OCI-LY3 (cell line): ENCODE data around the gene SLMAP.

Experiments
- CTCF ChIP-seq: fragments of 200-600, 300-600 bp; sonication (generic); IDR thresholded peaks from 2 replicates; pipeline ENCODE4 v1.5.1; 2014; ENCODE audit warnings: antibody characterized with exemption, low read length, low read depth
- EZH2phosphoT487 ChIP-seq: fragments of 200-600 bp; shearing (Covaris generic); IDR thresholded peaks from 2 replicates; pipeline ENCODE4 v1.6.1; 2018; ENCODE audit warnings: antibody characterized with exemption, mixed run types, low read depth

GRCh38 chr3:57815036-57815435 lies 58.9 kb downstream of the SLMAP start:
- TF ChIP-seq EZH2phosphoT487 (no peak), CTCF (no peak)
